HEK293 (cell line): Measurements from ENCODE around the gene RTP5.

Experiments used
- CTCF ChIA-PET: fragments of 350-600 bp; formaldehyde crosslinking; extraction: SDS; loops from one replicate; lab custom pipeline; 2021; ENCODE audit warnings: antibody characterized with exemption; lab: Yijun Ruan, JAX
- POLR2A ChIA-PET: fragments of 300-600 bp; formaldehyde crosslinking; extraction: SDS; loops from one replicate; lab custom pipeline; 2020; ENCODE audit warnings: antibody characterized with exemption, inconsistent platforms; lab: Yijun Ruan, JAX
- H3K27ac ChIP-seq: fragments of 200-500 bp; sonication (Bioruptor generic); 2 replicates; pipeline ENCODE4 v1.5.1; 2014; ENCODE audit warnings: low read depth, low read length, control low read depth, inconsistent platforms; ENCODE audit errors: extremely low read depth
- H3K36me3 ChIP-seq, 2 experiments: fragments of 200-500 bp in 1 of 2; sonication (Bioruptor generic) in 1 of 2; 1 replicate in 1 of 2; 2 replicates in 1 of 2; pipeline ENCODE4 v1.5.1; 2014 to 2017; ENCODE audit warnings: inconsistent platforms in 2 of 2, low read length in 2 of 2; ENCODE audit not compliant: control insufficient read depth in 2 of 2, insufficient read depth in 1 of 2
- H3K4me1 ChIP-seq: fragments of 200-500 bp; sonication (Bioruptor generic); 2 replicates; pipeline ENCODE4 v1.5.1; 2014; ENCODE audit warnings: mild to moderate bottlenecking, low read length, inconsistent platforms; ENCODE audit not compliant: control insufficient read depth, insufficient read depth
- H3K4me3 ChIP-seq: 2 replicates; pipeline ENCODE4 v1.5.1; 2011; ENCODE audit warnings: low read depth, mild to moderate bottlenecking, control low read depth, low read length, moderate library complexity
- H3K9me3 ChIP-seq: fragments of 200-500 bp; sonication (Bioruptor generic); 2 replicates; pipeline ENCODE4 v1.5.1; 2014; ENCODE audit warnings: low read depth, low read length, inconsistent platforms; ENCODE audit not compliant: control insufficient read depth, insufficient read depth
- CTCF ChIP-seq: fragments of 450-650 bp; formaldehyde crosslinking; IDR thresholded peaks from 2 replicates; pipeline ENCODE4 v1.5.1; 2016; ENCODE audit warnings: missing biosample characterization, missing genetic modification characterization
- FEZF1 ChIP-seq: fragments of 450-650 bp; formaldehyde crosslinking; IDR thresholded peaks from 2 replicates; pipeline ENCODE4 v1.5.1; 2016; ENCODE audit warnings: missing biosample characterization, missing genetic modification characterization
- GLIS1 ChIP-seq: fragments of 450-650 bp; formaldehyde crosslinking; IDR thresholded peaks from 2 replicates; pipeline ENCODE4 v1.5.1; 2016; ENCODE audit warnings: missing biosample characterization, missing genetic modification characterization
- PRDM10 ChIP-seq: fragments of 450-650 bp; formaldehyde crosslinking; IDR thresholded peaks from 2 replicates; pipeline ENCODE4 v1.5.1; 2016; ENCODE audit warnings: missing biosample characterization, missing genetic modification characterization
- SCRT2 ChIP-seq: fragments of 450-650 bp; formaldehyde crosslinking; IDR thresholded peaks from 2 replicates; pipeline ENCODE4 v1.5.1; 2016; ENCODE audit warnings: missing biosample characterization, missing genetic modification characterization
- SETDB1 ChIP-seq: IDR thresholded peaks from one replicate; pipeline ENCODE4 v1.6.1; 2017; ENCODE audit warnings: mild to moderate bottlenecking, low read length, moderate library complexity, mixed read lengths; ENCODE audit not compliant: insufficient read length
- TSHZ1 ChIP-seq: fragments of 450-650 bp; formaldehyde crosslinking; IDR thresholded peaks from 2 replicates; pipeline ENCODE4 v1.5.1; 2016; ENCODE audit warnings: missing biosample characterization, missing genetic modification characterization, borderline replicate concordance
- ZBTB1 ChIP-seq: fragments of 450-650 bp; formaldehyde crosslinking; IDR thresholded peaks from 2 replicates; pipeline ENCODE4 v1.5.1; 2016; ENCODE audit warnings: missing biosample characterization, missing genetic modification characterization
- ZBTB20 ChIP-seq: fragments of 450-650 bp; formaldehyde crosslinking; IDR thresholded peaks from 2 replicates; pipeline ENCODE4 v1.5.1; 2016; ENCODE audit warnings: missing biosample characterization, missing genetic modification characterization
- ZBTB7A ChIP-seq: fragments of 450-650 bp; formaldehyde crosslinking; IDR thresholded peaks from 2 replicates; pipeline ENCODE4 v1.5.1; 2016; ENCODE audit warnings: low read depth, missing biosample characterization, missing genetic modification characterization
- ZEB2 ChIP-seq: fragments of 450-650 bp; formaldehyde crosslinking; IDR thresholded peaks from 2 replicates; pipeline ENCODE4 v1.5.1; 2016; ENCODE audit warnings: missing biosample characterization, missing genetic modification characterization
- ZNF10 ChIP-seq: fragments of 450-650 bp; formaldehyde crosslinking; IDR thresholded peaks from 2 replicates; pipeline ENCODE4 v1.5.1; 2017; ENCODE audit warnings: missing biosample characterization, missing genetic modification characterization
- ZNF132 ChIP-seq: fragments of 450-650 bp; formaldehyde crosslinking; IDR thresholded peaks from 2 replicates; pipeline ENCODE4 v1.5.1; 2017; ENCODE audit warnings: missing biosample characterization, missing genetic modification characterization, borderline replicate concordance
- ZNF146 ChIP-seq: fragments of 450-650 bp; formaldehyde crosslinking; IDR thresholded peaks from 2 replicates; pipeline ENCODE4 v1.5.1; 2016; ENCODE audit warnings: missing biosample characterization, missing genetic modification characterization
- ZNF184 ChIP-seq: fragments of 450-650 bp; IDR thresholded peaks from 2 replicates; pipeline ENCODE4 v1.5.1; 2018; ENCODE audit warnings: missing biosample characterization, mild to moderate bottlenecking, missing genetic modification characterization
- ZNF24 ChIP-seq: fragments of 450-650 bp; formaldehyde crosslinking; IDR thresholded peaks from 2 replicates; pipeline ENCODE4 v1.5.1; 2016; ENCODE audit warnings: missing biosample characterization, missing genetic modification characterization
- ZNF266 ChIP-seq: fragments of 450-650 bp; formaldehyde crosslinking; IDR thresholded peaks from 2 replicates; pipeline ENCODE4 v1.5.1; 2016; ENCODE audit warnings: missing biosample characterization, missing genetic modification characterization, low read depth
- ZNF341 ChIP-seq: fragments of 450-650 bp; formaldehyde crosslinking; IDR thresholded peaks from 2 replicates; pipeline ENCODE4; 2016; ENCODE audit warnings: low read depth, missing biosample characterization, missing genetic modification characterization
- ZNF362 ChIP-seq: fragments of 450-650 bp; formaldehyde crosslinking; IDR thresholded peaks from 2 replicates; pipeline ENCODE4 v1.5.1; 2016; ENCODE audit warnings: missing biosample characterization, missing genetic modification characterization
- ZNF433 ChIP-seq: fragments of 450-650 bp; formaldehyde crosslinking; IDR thresholded peaks from 2 replicates; pipeline ENCODE4 v1.5.1; 2016; ENCODE audit warnings: missing biosample characterization, missing genetic modification characterization, low read depth
- ZNF549 ChIP-seq: fragments of 450-650 bp; IDR thresholded peaks from 2 replicates; pipeline ENCODE4 v1.5.1; 2018; ENCODE audit warnings: missing biosample characterization, missing genetic modification characterization, mild to moderate bottlenecking, inconsistent platforms, moderate library complexity
- ZNF560 ChIP-seq: fragments of 450-650 bp; formaldehyde crosslinking; IDR thresholded peaks from 2 replicates; pipeline ENCODE4 v1.5.1; 2017; ENCODE audit warnings: missing biosample characterization, missing genetic modification characterization, borderline replicate concordance
- ZNF600 ChIP-seq: fragments of 450-650 bp; formaldehyde crosslinking; IDR thresholded peaks from 2 replicates; pipeline ENCODE4 v1.5.1; 2016; ENCODE audit warnings: missing biosample characterization, missing genetic modification characterization
- ZNF777 ChIP-seq: fragments of 450-650 bp; formaldehyde crosslinking; IDR thresholded peaks from 2 replicates; pipeline ENCODE4 v1.5.1; 2017; ENCODE audit warnings: missing biosample characterization, missing genetic modification characterization, borderline replicate concordance
- TF ChIP-seq, protein P1 (sequence below): fragments of 450-650 bp; formaldehyde crosslinking; IDR thresholded peaks from 2 replicates; pipeline ENCODE4 v1.5.1; 2016; ENCODE audit warnings: missing biosample characterization, missing genetic modification characterization, borderline replicate concordance

The RTP5 gene

GRCh38 chr2:241882091-241882625, 12.6 kb downstream of the RTP5 start (continued):
- 0 out of 2 replicates have a peak, but pooled peaks have one; percentile 16 for TF ChIP-seq ZNF341
- TF ChIP-seq ZNF10 (tag by site-specific recombination): peak; percentile 4; the same call in 1 of the 2 replicates
- no peak for TF ChIP-seq ZBTB7A
- 0 out of 2 replicates have a peak, but pooled peaks have one; percentile 21 for TF ChIP-seq ZBTB20 (tag by site-specific recombination)
- peak; percentile 17 for TF ChIP-seq ZNF600 (tag by site-specific recombination)
- peak; percentile 50 for TF ChIP-seq GLIS1 (tag by site-specific recombination)
- TF ChIP-seq PRDM10 (tag by site-specific recombination): peak; percentile 8; the same call in 1 of the 2 replicates

GRCh38 chr2:241884951-241885290, 15.4 kb downstream of the RTP5 start:
- Histone ChIP-seq H3K36me3 (no peaks in the 10 kb centered on the region), H3K9me3 (no peaks in the 10 kb centered on the region), H3K4me3 (no peak overlapping the region), H3K27ac (no peak overlapping the region), H3K4me1 (peaks cover 6% of the 10 kb centered on the region; the same call in 1 of the 2 replicates)
- no peak for TF ChIP-seq ZNF362
- no peak for TF ChIP-seq ZBTB1 (tag by site-specific recombination)
- no peak for TF ChIP-seq CTCF
- no peak for TF ChIP-seq ZNF24
- TF ChIP-seq SETDB1: no peak
- TF ChIP-seq TSHZ1 (tag by site-specific recombination): no peak
- TF ChIP-seq ZNF433 (tag by site-specific recombination): no peak
- TF ChIP-seq, protein P1, sequence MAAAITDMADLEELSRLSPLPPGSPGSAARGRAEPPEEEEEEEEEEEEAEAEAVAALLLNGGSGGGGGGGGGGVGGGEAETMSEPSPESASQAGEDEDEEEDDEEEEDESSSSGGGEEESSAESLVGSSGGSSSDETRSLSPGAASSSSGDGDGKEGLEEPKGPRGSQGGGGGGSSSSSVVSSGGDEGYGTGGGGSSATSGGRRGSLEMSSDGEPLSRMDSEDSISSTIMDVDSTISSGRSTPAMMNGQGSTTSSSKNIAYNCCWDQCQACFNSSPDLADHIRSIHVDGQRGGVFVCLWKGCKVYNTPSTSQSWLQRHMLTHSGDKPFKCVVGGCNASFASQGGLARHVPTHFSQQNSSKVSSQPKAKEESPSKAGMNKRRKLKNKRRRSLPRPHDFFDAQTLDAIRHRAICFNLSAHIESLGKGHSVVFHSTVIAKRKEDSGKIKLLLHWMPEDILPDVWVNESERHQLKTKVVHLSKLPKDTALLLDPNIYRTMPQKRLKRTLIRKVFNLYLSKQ (tag by site-specific recombination): no peak
- no peak for TF ChIP-seq SCRT2 (tag by site-specific recombination)
- no peak for TF ChIP-seq ZNF132 (tag by site-specific recombination)
- no peak for TF ChIP-seq ZNF600 (tag by site-specific recombination)
- no peak for TF ChIP-seq FEZF1 (tag by site-specific recombination)
- no peak for TF ChIP-seq ZNF777
- TF ChIP-seq ZEB2: no peak
- no peak for TF ChIP-seq ZNF266 (tag by site-specific recombination)
- TF ChIP-seq ZNF549 (tag by site-specific recombination): no peak
- no peak for TF ChIP-seq ZNF184 (tag by site-specific recombination)
- no peak for TF ChIP-seq ZNF146
- TF ChIP-seq ZNF560 (tag by site-specific recombination): no peak
- ChIA-PET CTCF (no interaction called here), POLR2A (no interaction called here)
